ENCODE results near the gene SPATA22.
A peak's percentile ranks its signal among the peaks of the same experiment; 100 is the strongest.
"Not testable (repeated sequence)": the region's sequence is repeated elsewhere in the genome, so short reads cannot be mapped to it uniquely, and the experiment has no call there.

The SPATA22 gene

DNA sequence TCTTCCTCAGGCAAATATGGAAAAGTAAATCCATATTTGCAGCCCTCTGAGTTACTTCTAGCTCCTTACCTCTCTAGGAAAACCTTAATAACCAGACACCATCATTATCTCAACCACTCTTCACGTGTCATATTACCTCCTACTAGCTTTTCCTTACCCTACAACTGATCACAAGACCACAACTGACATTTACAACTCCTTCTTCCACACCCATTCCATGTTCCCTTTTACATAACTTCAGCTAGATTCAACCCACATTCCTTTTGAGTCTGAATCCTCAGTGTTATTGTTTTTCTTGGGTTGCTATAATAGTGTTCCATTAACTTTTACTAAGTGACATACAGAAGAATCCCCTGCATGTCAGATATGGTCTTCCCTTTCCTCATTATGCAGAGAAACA lies 33.3 kb downstream of the SPATA22 start:
- Histone ChIP-seq H2BK12ac (ENCODE audit: low read length) (no peak overlapping the region), H3K14ac (ENCODE audit: low read length) (no peak overlapping the region), H2BK15ac (ENCODE audit: low read length) (no peak overlapping the region), H2AK5ac (ENCODE audit: low read depth, low read length) (no peak overlapping the region), H3K4ac (ENCODE audit: low read length) (no peak overlapping the region), H4K91ac (ENCODE audit: low read depth, low read length, poor library complexity) (no peak overlapping the region), H3K18ac (ENCODE audit: low read length) (no peak overlapping the region), H3K9me3 (replicated peaks in 1 of 2; ENCODE audit: control insufficient read depth in 2 of 2, insufficient read depth in 1 of 2, low read depth in 1 of 2, low read length in 2 of 2) (no peaks in the 10 kb centered on the region), H3K4me1 (ENCODE audit: control insufficient read depth in 2 of 2, insufficient read depth in 1 of 2, low read depth in 1 of 2, low read length in 2 of 2) (no peaks in the 10 kb centered on the region), H3K36me3 (replicated peaks in 1 of 2; ENCODE audit: control insufficient read depth in 2 of 2, insufficient read depth in 2 of 2, low read length in 2 of 2) (no peaks in the 10 kb centered on the region), H3K27me3 (ENCODE audit: control insufficient read depth in 3 of 3, insufficient read depth in 3 of 3, low read depth in 1 of 3, low read length in 3 of 3) (peaks cover 0 to 2% (median 0%) of the 10 kb centered on the region in 3 experiments), H3K4me3 (ENCODE audit: low read length in 2 of 2) (no peak overlapping the region), H3K9ac (ENCODE audit: low read depth, low read length, poor library complexity) (no peak overlapping the region), H2BK5ac (ENCODE audit: low read length) (no peak overlapping the region), H2AFZ (ENCODE audit: low read length) (no peak overlapping the region), H3K4me2 (ENCODE audit: insufficient read depth, low read length, poor library complexity, severe bottlenecking) (no peak overlapping the region), H3K27ac (replicated peaks; ENCODE audit: low read length) (no peak overlapping the region), H3K23ac (ENCODE audit: low read depth, low read length, poor library complexity) (no peak overlapping the region), H4K8ac (ENCODE audit: low read depth, low read length) (no peak overlapping the region), H3K79me1 (ENCODE audit: low read depth, low read length) (no peaks in the 10 kb centered on the region), H2BK120ac (ENCODE audit: low read depth, low read length) (no peak overlapping the region)
- no CpG with 5 or more reads among the region's 1 CpG for WGBS, 2 donors (ENCODE audit: extremely low coverage in 2 of 2, insufficient read length in 2 of 2, insufficient replicate concordance in 1 of 2)
- no peak for DNase-seq (ENCODE audit: low spot score)

DNA sequence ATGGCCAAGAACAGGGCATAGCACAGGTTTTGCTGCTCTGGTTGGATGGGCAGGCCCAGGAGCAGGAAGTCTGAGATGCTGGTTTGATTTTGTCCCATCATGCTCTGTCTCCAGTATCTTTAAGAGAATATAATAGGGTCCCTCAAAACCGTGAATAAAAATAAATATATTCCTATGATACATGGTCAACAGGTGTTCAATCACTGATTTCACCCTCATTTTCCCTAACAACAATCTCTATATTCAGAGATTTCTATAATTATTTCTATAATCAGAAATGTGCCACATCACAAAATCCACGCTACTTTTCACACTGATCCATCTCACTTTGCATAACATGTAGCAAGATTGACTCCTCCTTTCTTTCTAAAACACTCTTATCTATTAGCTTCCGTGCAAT lies 37.9 kb downstream of the SPATA22 start, which contains the start of gene OR1E2:
OR1E2 (minus strand) TSS at position 101 of the 400 bp plus-strand sequence; CDS start at position 101, 0 bp downstream.
- Histone ChIP-seq H2BK120ac (ENCODE audit: low read depth, low read length) (no peak within 1 kb of the TSS), H3K79me1 (ENCODE audit: low read depth, low read length) (no peaks in the 10 kb centered on the region), H3K14ac (ENCODE audit: low read length) (peak within 1 kb of the TSS; percentile 2), H3K4me3 (ENCODE audit: low read length in 2 of 2) (no peak within 1 kb of the TSS), H3K4ac (ENCODE audit: low read length) (no peak within 1 kb of the TSS), H3K18ac (ENCODE audit: low read length) (peak within 1 kb of the TSS; percentile 28), H3K9ac (ENCODE audit: low read depth, low read length, poor library complexity) (no peak within 1 kb of the TSS), H3K36me3 (replicated peaks in 1 of 2; ENCODE audit: control insufficient read depth in 2 of 2, insufficient read depth in 2 of 2, low read length in 2 of 2) (no peaks in the 10 kb centered on the region), H4K91ac (ENCODE audit: low read depth, low read length, poor library complexity) (no peak within 1 kb of the TSS), H2BK15ac (ENCODE audit: low read length) (no peak within 1 kb of the TSS), H3K23ac (ENCODE audit: low read depth, low read length, poor library complexity) (no peak within 1 kb of the TSS), H3K4me2 (ENCODE audit: insufficient read depth, low read length, poor library complexity, severe bottlenecking) (no peak within 1 kb of the TSS), H3K9me3 (replicated peaks in 1 of 2; ENCODE audit: control insufficient read depth in 2 of 2, insufficient read depth in 1 of 2, low read depth in 1 of 2, low read length in 2 of 2) (no peaks in the 10 kb centered on the region), H3K27ac (replicated peaks; ENCODE audit: low read length) (no peak within 1 kb of the TSS), H4K8ac (ENCODE audit: low read depth, low read length) (no peak within 1 kb of the TSS), H2AK5ac (ENCODE audit: low read depth, low read length) (no peak within 1 kb of the TSS), H3K4me1 (ENCODE audit: control insufficient read depth in 2 of 2, insufficient read depth in 1 of 2, low read depth in 1 of 2, low read length in 2 of 2) (no peaks in the 10 kb centered on the region), H2AFZ (ENCODE audit: low read length) (no peak within 1 kb of the TSS), H2BK5ac (ENCODE audit: low read length) (no peak within 1 kb of the TSS), H2BK12ac (ENCODE audit: low read length) (no peak within 1 kb of the TSS), H3K27me3 (ENCODE audit: control insufficient read depth in 3 of 3, insufficient read depth in 3 of 3, low read depth in 1 of 3, low read length in 3 of 3) (no peaks in the 10 kb centered on the region)
- WGBS, 2 donors (ENCODE audit: extremely low coverage in 2 of 2, insufficient read length in 2 of 2, insufficient replicate concordance in 1 of 2): no CpG with 5 or more reads among the region's 3 CpGs
- DNase-seq (ENCODE audit: low spot score): no peak

DNA sequence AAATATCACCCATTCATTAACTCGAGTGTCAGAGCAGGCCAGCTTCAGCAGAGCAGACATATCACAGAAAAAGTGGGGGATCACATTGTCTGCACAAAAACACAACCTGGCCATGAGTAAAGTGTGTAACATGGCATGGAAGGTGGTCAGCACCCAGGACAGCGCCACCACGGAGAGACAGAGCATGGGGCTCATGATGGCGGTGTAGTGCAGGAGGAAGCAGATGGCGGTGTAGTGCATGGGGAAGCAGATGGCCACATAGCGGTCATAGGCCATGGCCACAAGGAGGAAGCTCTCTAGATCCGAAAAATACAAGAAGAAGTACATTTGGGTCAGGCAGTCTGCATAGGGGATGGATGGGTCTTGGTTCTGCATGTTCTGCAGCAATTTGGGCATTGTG lies 38.4 kb downstream of the SPATA22 start:
- not testable (repeated sequence) for H4K8ac ChIP-seq (ENCODE audit: low read depth, low read length); H3K4me2 ChIP-seq (ENCODE audit: insufficient read depth, low read length, poor library complexity, severe bottlenecking); H2BK5ac ChIP-seq (ENCODE audit: low read length); H4K91ac ChIP-seq (ENCODE audit: low read depth, low read length, poor library complexity); H2AFZ ChIP-seq (ENCODE audit: low read length); DNase-seq (ENCODE audit: low spot score); H2BK12ac ChIP-seq (ENCODE audit: low read length); H3K9ac ChIP-seq (ENCODE audit: low read depth, low read length, poor library complexity); H3K4ac ChIP-seq (ENCODE audit: low read length); H2BK15ac ChIP-seq (ENCODE audit: low read length); H3K27ac ChIP-seq (replicated peaks; ENCODE audit: low read length); H3K9me3 ChIP-seq (replicated peaks in 1 of 2; ENCODE audit: control insufficient read depth in 2 of 2, insufficient read depth in 1 of 2, low read depth in 1 of 2, low read length in 2 of 2); H3K23ac ChIP-seq (ENCODE audit: low read depth, low read length, poor library complexity); H3K4me3 ChIP-seq (ENCODE audit: low read length in 2 of 2); H3K36me3 ChIP-seq (replicated peaks in 1 of 2; ENCODE audit: control insufficient read depth in 2 of 2, insufficient read depth in 2 of 2, low read length in 2 of 2); H2BK120ac ChIP-seq (ENCODE audit: low read depth, low read length); H3K79me1 ChIP-seq (ENCODE audit: low read depth, low read length); H2AK5ac ChIP-seq (ENCODE audit: low read depth, low read length); H3K4me1 ChIP-seq (ENCODE audit: control insufficient read depth in 2 of 2, insufficient read depth in 1 of 2, low read depth in 1 of 2, low read length in 2 of 2); H3K27me3 ChIP-seq (ENCODE audit: control insufficient read depth in 3 of 3, insufficient read depth in 3 of 3, low read depth in 1 of 3, low read length in 3 of 3)
- Histone ChIP-seq H3K14ac (ENCODE audit: low read length) (peak overlapping the region; percentile 2), H3K18ac (ENCODE audit: low read length) (peak overlapping the region; percentile 28)
- WGBS, 2 donors (ENCODE audit: extremely low coverage in 2 of 2, insufficient read length in 2 of 2, insufficient replicate concordance in 1 of 2): no CpG with 5 or more reads among the region's 7 CpGs

DNA sequence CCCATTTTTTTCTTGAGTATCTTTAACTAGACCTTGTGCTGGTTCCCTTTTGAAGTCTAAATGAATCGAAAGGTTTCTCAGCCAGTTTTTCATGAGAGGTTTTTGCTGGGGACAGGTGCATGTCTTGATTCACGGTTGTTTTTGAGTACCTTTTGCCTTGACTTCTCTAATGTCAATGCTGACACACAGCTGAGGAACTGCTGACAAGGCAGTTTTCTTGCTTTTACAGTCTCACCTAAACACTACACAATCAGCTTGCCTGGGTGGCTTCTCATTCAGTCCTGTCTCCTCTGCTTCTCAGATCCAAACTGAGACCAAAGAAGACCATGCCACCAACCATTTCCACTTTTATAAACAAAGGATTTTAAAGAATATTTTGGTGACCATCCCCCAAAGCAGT lies 53.4 kb downstream of the SPATA22 start:
- H3K14ac ChIP-seq (ENCODE audit: low read length): no peak overlapping the region
- no peaks in the 10 kb centered on the region for H3K79me1 ChIP-seq (ENCODE audit: low read depth, low read length)
- peaks cover 0 to 3% of the 10 kb centered on the region in 2 donors for H3K9me3 ChIP-seq (replicated peaks in 1 of 2; ENCODE audit: control insufficient read depth in 2 of 2, insufficient read depth in 1 of 2, low read depth in 1 of 2, low read length in 2 of 2)
- no peaks in the 10 kb centered on the region for H3K4me1 ChIP-seq (ENCODE audit: control insufficient read depth in 2 of 2, insufficient read depth in 1 of 2, low read depth in 1 of 2, low read length in 2 of 2)
- H3K18ac ChIP-seq (ENCODE audit: low read length): no peak overlapping the region
- H3K9ac ChIP-seq (ENCODE audit: low read depth, low read length, poor library complexity): no peak overlapping the region
- H2BK120ac ChIP-seq (ENCODE audit: low read depth, low read length): no peak overlapping the region
- no peak overlapping the region for H3K4me3 ChIP-seq (ENCODE audit: low read length in 2 of 2)
- no peak overlapping the region for H2BK12ac ChIP-seq (ENCODE audit: low read length)
- no peak for DNase-seq (ENCODE audit: low spot score)
- no peak overlapping the region for H4K91ac ChIP-seq (ENCODE audit: low read depth, low read length, poor library complexity)
- H4K8ac ChIP-seq (ENCODE audit: low read depth, low read length): no peak overlapping the region
- no peaks in the 10 kb centered on the region for H3K27me3 ChIP-seq (ENCODE audit: control insufficient read depth in 3 of 3, insufficient read depth in 3 of 3, low read depth in 1 of 3, low read length in 3 of 3)
- H3K36me3 ChIP-seq (replicated peaks in 1 of 2; ENCODE audit: control insufficient read depth in 2 of 2, insufficient read depth in 2 of 2, low read length in 2 of 2): no peaks in the 10 kb centered on the region
- no peak overlapping the region for H3K23ac ChIP-seq (ENCODE audit: low read depth, low read length, poor library complexity)
- no peak overlapping the region for H2BK5ac ChIP-seq (ENCODE audit: low read length)
- H2AK5ac ChIP-seq (ENCODE audit: low read depth, low read length): no peak overlapping the region
- no CpG with 5 or more reads among the region's 2 CpGs for WGBS, 2 donors (ENCODE audit: extremely low coverage in 2 of 2, insufficient read length in 2 of 2, insufficient replicate concordance in 1 of 2)
- no peak overlapping the region for H3K27ac ChIP-seq (replicated peaks; ENCODE audit: low read length)
- no peak overlapping the region for H3K4me2 ChIP-seq (ENCODE audit: insufficient read depth, low read length, poor library complexity, severe bottlenecking)
- H2AFZ ChIP-seq (ENCODE audit: low read length): no peak overlapping the region
- no peak overlapping the region for H2BK15ac ChIP-seq (ENCODE audit: low read length)
- H3K4ac ChIP-seq (ENCODE audit: low read length): no peak overlapping the region

All from neuronal stem cell (in vitro differentiated cells).